SK-MEL-5 (cell line): ENCODE results near the gene DFFB. TPM values are rescaled to one million over a fixed set of nuclear protein-coding genes. Genes with fewer than 3 reads are reported as not detected.

Source experiments
- DNase-seq: peaks from one replicate; pipeline ENCODE4 v3.0.0-alpha.2; 2016; ENCODE audit warnings: low read depth, low spot score
- in situ Hi-C: cut with HindIII; loops from 2 replicates; pipeline ENCODE4 v1.10.0; 2016; ENCODE audit warnings: low sequenced_read_pairs, high pct_unique_total_duplicates, low pct_unique_long_range_greater_than_20kb
- total RNA-seq: library from RNA; depleted of rRNA; stranded (reverse); fragments of >200 nt; shearing (Covaris generic); gene quantifications from 2 replicates; pipeline ENCODE4 v1.2.3, GENCODE V29; 2014

Gene DFFB
- total RNA-seq, 1 experiment from 2014 or later, result 10.0 TPM

- peak; percentile 95 for DNase-seq
- in situ Hi-C loops, result no loop called here
Measured at GRCh38 chr1:3900969-3901529, 43.8 kb downstream of the DFFB start.

- in situ Hi-C loops, result no loop called here
- DNase-seq, result no peak
Measured at GRCh38 chr1:3902111-3902511, 44.8 kb downstream of the DFFB start.

GRCh38 chr1:3902571-3903091, 45.4 kb downstream of the DFFB start:
- DNase-seq, result no peak

GRCh38 chr1:3903141-3904005, 46.1 kb downstream of the DFFB start:
- no peak for DNase-seq

More at GRCh38 chr1:3902571-3903091, 45.4 kb downstream of the DFFB start:
- in situ Hi-C loops, result no loop called here

GRCh38 chr1:3904006-3904842, 46.9 kb downstream of the DFFB start:
- in situ Hi-C loops, result no loop called here
- DNase-seq, result no peak

More at GRCh38 chr1:3903141-3904005, 46.1 kb downstream of the DFFB start:
- in situ Hi-C loops, result no loop called here

- in situ Hi-C loops, result no loop called here
- DNase-seq, result no peak
Measured at GRCh38 chr1:3904843-3905185, 47.5 kb downstream of the DFFB start.

- in situ Hi-C loops, result no loop called here
- no peak for DNase-seq
Measured at GRCh38 chr1:3905266-3905952, 48.1 kb downstream of the DFFB start.

GRCh38 chr1:3905953-3906671, 48.8 kb downstream of the DFFB start:
- DNase-seq, result no peak
- in situ Hi-C loops, result no loop called here

- no peak for DNase-seq
- in situ Hi-C loops, result no loop called here
Measured at GRCh38 chr1:3906672-3907020, 49.4 kb downstream of the DFFB start.

- peak; percentile 57 for DNase-seq
- in situ Hi-C loops, result no loop called here
Measured at GRCh38 chr1:3907031-3907534, 49.8 kb downstream of the DFFB start.

- in situ Hi-C loops, result no loop called here
- DNase-seq, result no peak
Measured at GRCh38 chr1:3907621-3908165, 50.4 kb downstream of the DFFB start.

GRCh38 chr1:3908886-3909517, 51.7 kb downstream of the DFFB start:
- in situ Hi-C loops, result no loop called here

GRCh38 chr1:3909615-3910014, 52.3 kb downstream of the DFFB start:
- in situ Hi-C loops, result no loop called here
- DNase-seq, result no peak

More at GRCh38 chr1:3908886-3909517, 51.7 kb downstream of the DFFB start:
- DNase-seq, result no peak

- in situ Hi-C loops, result no loop called here
- DNase-seq, result no peak
Measured at GRCh38 chr1:3910049-3910731, 52.9 kb downstream of the DFFB start.

- DNase-seq, result peak; percentile 70
- in situ Hi-C loops, result no loop called here
Measured at GRCh38 chr1:3910857-3911845, 53.9 kb downstream of the DFFB start.
